Neural cell (in vitro differentiated cells): ENCODE results near the gene FANCG. TPM values are rescaled to one million over a fixed set of nuclear protein-coding genes. Genes with fewer than 3 reads are reported as not detected.

ENCODE experiments used
- H2AFZ ChIP-seq: fragments of 200-600, 300-800 bp; sonication (generic), shearing (Covaris generic); 2 replicates; pipeline ENCODE4 v1.6.0; 2014; ENCODE audit warnings: low read depth, mild to moderate bottlenecking, antibody characterized with exemption, low read length, moderate library complexity
- H3F3A ChIP-seq: fragments of 200-600 bp; shearing (Covaris generic); 2 replicates; pipeline ENCODE4 v1.6.1; 2016; ENCODE audit warnings: mild to moderate bottlenecking, moderate library complexity, mixed read lengths, antibody characterized with exemption, low read length; ENCODE audit not compliant: insufficient read depth, poor library complexity, severe bottlenecking
- H3K27ac ChIP-seq: fragments of 200-600, 300-800 bp; sonication (generic), shearing (Covaris generic); 2 replicates; pipeline ENCODE4 v1.5.1; 2014; ENCODE audit warnings: mild to moderate bottlenecking, low read length, moderate library complexity
- H3K27me3 ChIP-seq: fragments of 300-800, 200-600 bp; sonication (generic), shearing (Covaris generic); 2 replicates; pipeline ENCODE4 v1.6.0; 2014; ENCODE audit warnings: mild to moderate bottlenecking, low read depth, low read length, moderate library complexity; ENCODE audit not compliant: insufficient read depth
- H3K36me3 ChIP-seq: fragments of 300-800, 200-600 bp; sonication (generic), shearing (Covaris generic); 2 replicates; pipeline ENCODE4 v1.5.1; 2014; ENCODE audit warnings: mild to moderate bottlenecking, antibody characterized with exemption, low read length, moderate library complexity; ENCODE audit not compliant: insufficient read depth
- H3K4me2 ChIP-seq: fragments of 300-800, 200-600 bp; sonication (generic), shearing (Covaris generic); 2 replicates; pipeline ENCODE4 v1.6.0; 2014; ENCODE audit warnings: mild to moderate bottlenecking, low read length
- H3K4me3 ChIP-seq: fragments of 300-800, 200-600 bp; sonication (generic), shearing (Covaris generic); 2 replicates; pipeline ENCODE4 v1.5.1; 2014; ENCODE audit warnings: mild to moderate bottlenecking, low read length, moderate library complexity
- H3K79me2 ChIP-seq: fragments of 200-600 bp; shearing (Covaris generic); replicated peaks from 2 replicates; pipeline ENCODE4 v1.6.0; 2014; ENCODE audit warnings: mild to moderate bottlenecking, low read length, moderate library complexity; ENCODE audit not compliant: insufficient read depth
- H3K9ac ChIP-seq: fragments of 300-800, 200-600 bp; sonication (generic), shearing (Covaris generic); 2 replicates; pipeline ENCODE4 v1.6.1; 2016; ENCODE audit warnings: mild to moderate bottlenecking, low read length, mixed read lengths
- H3K9me2 ChIP-seq: fragments of 200-600 bp; shearing (Covaris generic); 2 replicates; pipeline ENCODE4 v1.6.1; 2016; ENCODE audit warnings: mild to moderate bottlenecking, low read length, mixed read lengths; ENCODE audit not compliant: insufficient read depth
- H3K9me3 ChIP-seq: fragments of 200-600, 300-800 bp; sonication (generic), shearing (Covaris generic); 2 replicates; pipeline ENCODE4 v1.6.1; 2016; ENCODE audit warnings: mild to moderate bottlenecking, mixed run types, low read length, moderate library complexity, mixed read lengths
- H4K20me1 ChIP-seq: fragments of 200-600 bp; shearing (Covaris generic); 2 replicates; pipeline ENCODE4 v1.6.1; 2016; ENCODE audit warnings: mild to moderate bottlenecking, mixed run types; ENCODE audit not compliant: insufficient read depth
- CTCF ChIP-seq: fragments of 450-650 bp; IDR thresholded peaks from 2 replicates; pipeline ENCODE4 v1.5.1; 2014; ENCODE audit warnings: antibody characterized with exemption, mild to moderate bottlenecking, moderate library complexity; ENCODE audit not compliant: poor library complexity, severe bottlenecking
- EP300 ChIP-seq: fragments of 450-650 bp; conservative IDR thresholded peaks from 2 replicates; pipeline ENCODE4 v1.6.1; 2014; ENCODE audit warnings: antibody characterized with exemption, mild to moderate bottlenecking, moderate library complexity; ENCODE audit not compliant: poor library complexity, severe bottlenecking
- EZH2 ChIP-seq: fragments of 200-600, 300-800 bp; shearing (Covaris generic), sonication (generic); IDR thresholded peaks from 2 replicates; pipeline ENCODE4 v1.6.1; 2014; ENCODE audit warnings: antibody characterized with exemption, low read length, borderline replicate concordance, mild to moderate bottlenecking; ENCODE audit not compliant: insufficient read depth, poor library complexity, severe bottlenecking
- MXI1 ChIP-seq: fragments of 450-650 bp; conservative IDR thresholded peaks from 2 replicates; pipeline ENCODE4 v1.6.1; 2014; ENCODE audit warnings: antibody characterized with exemption, mild to moderate bottlenecking; ENCODE audit not compliant: poor library complexity, severe bottlenecking
- POLR2AphosphoS5 ChIP-seq: IDR thresholded peaks from 2 replicates; pipeline ENCODE4 v1.6.1; 2012
- RAD21 ChIP-seq: fragments of 450-650 bp; conservative IDR thresholded peaks from 2 replicates; pipeline ENCODE4 v1.6.1; 2014; ENCODE audit warnings: antibody characterized with exemption, mild to moderate bottlenecking, moderate library complexity
- REST ChIP-seq: IDR thresholded peaks from 2 replicates; pipeline ENCODE4 v1.6.1; 2012; ENCODE audit warnings: borderline replicate concordance
- SMC3 ChIP-seq: fragments of 450-650 bp; conservative IDR thresholded peaks from 2 replicates; pipeline ENCODE4 v1.6.1; 2014; ENCODE audit warnings: antibody characterized with exemption, mild to moderate bottlenecking, moderate library complexity; ENCODE audit not compliant: poor library complexity
- TAF1 ChIP-seq: IDR thresholded peaks from 2 replicates; pipeline ENCODE4 v1.6.1; 2012; ENCODE audit warnings: low read depth
- polyA plus RNA-seq: library from polyadenylated mRNA; depleted of rRNA; stranded (reverse); fragments of >200 nt; gene quantifications from 2 replicates; pipeline ENCODE4 v1.2.3, GENCODE V29; 2014

FANCG gene
- polyA plus RNA-seq, 1 donor from 2014 or later: 56.0 TPM

- Histone ChIP-seq H3K9me3 (no peaks in the 10 kb centered on the region), H3K4me3 (no peak overlapping the region), H3K36me3 (peaks cover 15% of the 10 kb centered on the region), H3K9ac (no peak overlapping the region), H3K27me3 (no peaks in the 10 kb centered on the region), H4K20me1 (no peaks in the 10 kb centered on the region), H3F3A (no peaks in the 10 kb centered on the region), H3K9me2 (no peaks in the 10 kb centered on the region), H3K79me2 (no peaks in the 10 kb centered on the region), H2AFZ (no peak overlapping the region), H3K27ac (no peak overlapping the region), H3K4me2 (no peak overlapping the region)
- TF ChIP-seq EP300 (no peak), EZH2 (no peak), SMC3 (no peak), POLR2AphosphoS5 (no peak), REST (no peak), MXI1 (no peak), CTCF (no peak)
Measured at GRCh38 chr9:35057271-35057620, 22.5 kb downstream of the FANCG start.

GRCh38 chr9:35056571-35057270 is 23.0 kb downstream of the FANCG start:
- H3K79me2 ChIP-seq: no peaks in the 10 kb centered on the region
- peaks cover 15% of the 10 kb centered on the region for H3K36me3 ChIP-seq
- H3K4me3 ChIP-seq: no peak overlapping the region
- H4K20me1 ChIP-seq: no peaks in the 10 kb centered on the region
- no peak overlapping the region for H2AFZ ChIP-seq
- TF ChIP-seq SMC3 (no peak), EZH2 (no peak), RAD21 (no peak), MXI1 (no peak), POLR2AphosphoS5 (no peak), EP300 (no peak), REST (no peak), CTCF (no peak), TAF1 (no peak)
- H3K27me3 ChIP-seq: no peaks in the 10 kb centered on the region
- no peak overlapping the region for H3K9ac ChIP-seq
- H3K4me2 ChIP-seq: no peak overlapping the region
- H3K27ac ChIP-seq: no peak overlapping the region
- H3K9me3 ChIP-seq: no peaks in the 10 kb centered on the region
- no peaks in the 10 kb centered on the region for H3K9me2 ChIP-seq
- no peaks in the 10 kb centered on the region for H3F3A ChIP-seq
